SK-N-SH treated with all-trans-retinoic acid at 6 μM for 48 hours (cell line): ENCODE results near the gene PLAAT1.

Source experiments
- ATAC-seq: fragments of 200-7000 bp; cut with Tn5 transposase; 3 replicates; pipeline ENCODE4 v1.9.1; 2020; ENCODE audit warnings: mild to moderate bottlenecking, moderate library complexity
- ARNTL ChIP-seq: fragments of 450-650 bp; formaldehyde crosslinking; IDR thresholded peaks from 2 replicates; pipeline ENCODE4 v1.5.0; 2020; ENCODE audit warnings: low read depth, mild to moderate bottlenecking, moderate library complexity, borderline replicate concordance
- BACH2 ChIP-seq: fragments of 250-450 bp; sonication (Bioruptor Pico); IDR thresholded peaks from 2 replicates; pipeline ENCODE4 v1.9.0; 2021; ENCODE audit warnings: mild to moderate bottlenecking, borderline replicate concordance
- CREB5 ChIP-seq: fragments of 250-450 bp; sonication (Bioruptor Pico); IDR thresholded peaks from 2 replicates; pipeline ENCODE4 v1.5.1; 2020; ENCODE audit warnings: low read depth, mild to moderate bottlenecking, moderate library complexity
- CSDC2 ChIP-seq: fragments of 250-450 bp; sonication (Bioruptor Pico); IDR thresholded peaks from 2 replicates; pipeline ENCODE4 v1.5.0; 2020; ENCODE audit warnings: mild to moderate bottlenecking, moderate library complexity
- ESRRG ChIP-seq: fragments of 250-450 bp; sonication (Bioruptor Pico); IDR thresholded peaks from 2 replicates; pipeline ENCODE4 v1.6.1; 2021; ENCODE audit warnings: mild to moderate bottlenecking
- GLIS3 ChIP-seq: fragments of 250-450 bp; sonication (Bioruptor Pico); IDR thresholded peaks from 2 replicates; pipeline ENCODE4 v1.5.0; 2020; ENCODE audit warnings: mild to moderate bottlenecking, moderate library complexity
- ISL1 ChIP-seq: fragments of 250-450 bp; sonication (Bioruptor Pico); IDR thresholded peaks from 2 replicates; pipeline ENCODE4 v2.1.2; 2022; ENCODE audit warnings: mild to moderate bottlenecking, moderate library complexity
- OSR1 ChIP-seq: fragments of 250-450 bp; sonication (Bioruptor Pico); IDR thresholded peaks from 2 replicates; pipeline ENCODE4 v1.8.0; 2022; ENCODE audit warnings: moderate library complexity, mild to moderate bottlenecking, inconsistent platforms
- PPARA ChIP-seq: fragments of 250-450 bp; sonication (Bioruptor Pico); IDR thresholded peaks from 2 replicates; pipeline ENCODE4 v1.5.0; 2020; ENCODE audit warnings: mild to moderate bottlenecking, borderline replicate concordance
- RARB ChIP-seq: fragments of 250-450 bp; sonication (Bioruptor Pico); IDR thresholded peaks from 2 replicates; pipeline ENCODE4 v1.8.0; 2021; ENCODE audit warnings: mild to moderate bottlenecking, moderate library complexity
- SNAI2 ChIP-seq: fragments of 250-450 bp; sonication (Bioruptor Pico); IDR thresholded peaks from 2 replicates; pipeline ENCODE4 v1.5.0; 2020; ENCODE audit warnings: mild to moderate bottlenecking, moderate library complexity
- TCF4 ChIP-seq: fragments of 250-450 bp; sonication (Bioruptor Pico); IDR thresholded peaks from 2 replicates; pipeline ENCODE4 v1.8.0; 2021; ENCODE audit warnings: mild to moderate bottlenecking, moderate library complexity, borderline replicate concordance
- TOX ChIP-seq: fragments of 250-450 bp; sonication (Bioruptor Pico); IDR thresholded peaks from 2 replicates; pipeline ENCODE4 v1.8.0; 2021; ENCODE audit warnings: mild to moderate bottlenecking, moderate library complexity, borderline replicate concordance
- TSHZ2 ChIP-seq: fragments of 250-450 bp; sonication (Bioruptor Pico); IDR thresholded peaks from 2 replicates; pipeline ENCODE4 v1.5.0; 2020; ENCODE audit warnings: mild to moderate bottlenecking, moderate library complexity
- ZC3H10 ChIP-seq: fragments of 250-450 bp; sonication (Bioruptor Pico); IDR thresholded peaks from 2 replicates; pipeline ENCODE4 v1.5.1; 2021; ENCODE audit warnings: mild to moderate bottlenecking, moderate library complexity
- ZFP3 ChIP-seq: fragments of 250-450 bp; sonication (Bioruptor Pico); IDR thresholded peaks from 2 replicates; pipeline ENCODE4 v1.5.0; 2020; ENCODE audit warnings: mild to moderate bottlenecking, moderate library complexity
- ZFP30 ChIP-seq: fragments of 450-650 bp; formaldehyde crosslinking; IDR thresholded peaks from 2 replicates; pipeline ENCODE4 v1.5.0; 2022; ENCODE audit warnings: mild to moderate bottlenecking, moderate library complexity
- ZNF565 ChIP-seq: fragments of 450-650 bp; formaldehyde crosslinking; conservative IDR thresholded peaks from 2 replicates; pipeline ENCODE4 v1.5.0; 2020; ENCODE audit warnings: low read depth, mild to moderate bottlenecking, moderate library complexity
- ZNF70 ChIP-seq: fragments of 450-650 bp; formaldehyde crosslinking; IDR thresholded peaks from 2 replicates; pipeline ENCODE4 v1.5.0; 2020; ENCODE audit warnings: mild to moderate bottlenecking, moderate library complexity
- ZNF8 ChIP-seq: fragments of 450-650 bp; formaldehyde crosslinking; IDR thresholded peaks from 2 replicates; pipeline ENCODE4 v1.5.0; 2020; ENCODE audit warnings: mild to moderate bottlenecking, moderate library complexity
- TF ChIP-seq, protein P1 (sequence below): fragments of 250-450 bp; sonication (Bioruptor Pico); IDR thresholded peaks from 2 replicates; pipeline ENCODE4 v1.8.0; 2021; ENCODE audit warnings: low read depth, mild to moderate bottlenecking, moderate library complexity, borderline replicate concordance
- TF ChIP-seq, protein P2 (sequence below): fragments of 250-450 bp; sonication (Bioruptor Pico); IDR thresholded peaks from 2 replicates; pipeline ENCODE4 v1.8.0; 2020; ENCODE audit warnings: mild to moderate bottlenecking, moderate library complexity, borderline replicate concordance
- TF ChIP-seq, protein P3 (sequence below): fragments of 250-450 bp; sonication (Bioruptor Pico); IDR thresholded peaks from 2 replicates; pipeline ENCODE4 v1.5.1; 2021; ENCODE audit warnings: mild to moderate bottlenecking, moderate library complexity

PLAAT1 gene

DNA sequence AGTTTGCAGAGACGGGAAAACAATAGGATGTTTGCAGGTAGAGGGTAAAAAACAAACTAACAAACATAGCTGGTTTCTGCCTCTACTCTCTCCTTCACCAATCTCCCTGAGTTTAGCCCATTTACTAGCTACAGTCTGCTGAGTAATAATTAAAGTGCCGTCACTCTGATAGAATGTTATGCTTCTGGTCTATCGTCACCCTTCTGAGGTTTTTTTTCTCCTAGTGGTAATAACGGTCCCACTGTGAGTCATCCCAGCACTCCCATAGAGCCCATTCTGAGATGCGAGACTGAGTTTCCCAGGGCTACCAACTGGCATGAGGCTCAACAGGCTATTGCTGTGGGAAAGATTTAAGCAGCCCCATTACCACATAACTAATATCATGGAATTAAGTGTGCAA is 56.4 kb downstream of the PLAAT1 start (continued):
- TF ChIP-seq GLIS3 (CRISPR knock-in tag), result no peak
- TF ChIP-seq ZNF70 (CRISPR knock-in tag), result no peak
- TF ChIP-seq CREB5 (CRISPR knock-in tag), result no peak
- no peak for TF ChIP-seq ESRRG (CRISPR knock-in tag)
- TF ChIP-seq ZFP3 (CRISPR knock-in tag), result no peak
- no peak for TF ChIP-seq SNAI2 (CRISPR knock-in tag)
- TF ChIP-seq ISL1 (CRISPR knock-in tag), result no peak

DNA sequence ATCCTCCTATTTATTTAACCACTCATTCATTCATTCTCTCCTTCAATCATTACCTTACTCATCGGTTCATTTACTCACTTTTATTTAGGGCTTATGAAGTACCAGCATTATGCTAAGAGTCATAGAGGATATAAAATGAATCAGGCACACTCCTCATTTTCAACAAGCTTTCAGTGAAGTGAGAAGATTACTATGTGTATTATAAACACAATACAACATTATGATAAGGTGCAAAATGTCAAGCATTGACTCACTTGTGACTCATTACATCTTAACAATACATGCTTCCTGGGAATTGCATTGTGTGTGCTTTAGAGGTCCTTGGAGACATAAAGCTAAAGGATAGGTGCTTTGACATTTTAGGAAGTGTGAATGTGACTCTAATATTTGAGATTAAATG is 60.4 kb downstream of the PLAAT1 start:
- ATAC-seq, result no peak
- TF ChIP-seq ZFP3 (CRISPR knock-in tag) (no peak), TOX (no peak), ZNF70 (CRISPR knock-in tag) (no peak), ISL1 (CRISPR knock-in tag) (no peak), GLIS3 (CRISPR knock-in tag) (no peak), SNAI2 (CRISPR knock-in tag) (no peak), TSHZ2 (no peak), RARB (CRISPR knock-in tag) (no peak), BACH2 (no peak), PPARA (no peak), TCF4 (no peak), ZFP30 (CRISPR knock-in tag) (no peak), ARNTL (CRISPR knock-in tag) (no peak), OSR1 (CRISPR knock-in tag) (no peak)
- TF ChIP-seq, protein P1, sequence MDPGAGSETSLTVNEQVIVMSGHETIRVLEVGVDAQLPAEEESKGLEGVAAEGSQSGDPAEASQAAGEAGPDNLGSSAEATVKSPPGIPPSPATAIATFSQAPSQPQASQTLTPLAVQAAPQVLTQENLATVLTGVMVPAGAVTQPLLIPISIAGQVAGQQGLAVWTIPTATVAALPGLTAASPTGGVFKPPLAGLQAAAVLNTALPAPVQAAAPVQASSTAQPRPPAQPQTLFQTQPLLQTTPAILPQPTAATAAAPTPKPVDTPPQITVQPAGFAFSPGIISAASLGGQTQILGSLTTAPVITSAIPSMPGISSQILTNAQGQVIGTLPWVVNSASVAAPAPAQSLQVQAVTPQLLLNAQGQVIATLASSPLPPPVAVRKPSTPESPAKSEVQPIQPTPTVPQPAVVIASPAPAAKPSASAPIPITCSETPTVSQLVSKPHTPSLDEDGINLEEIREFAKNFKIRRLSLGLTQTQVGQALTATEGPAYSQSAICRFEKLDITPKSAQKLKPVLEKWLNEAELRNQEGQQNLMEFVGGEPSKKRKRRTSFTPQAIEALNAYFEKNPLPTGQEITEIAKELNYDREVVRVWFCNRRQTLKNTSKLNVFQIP (CRISPR knock-in tag), result no peak
- TF ChIP-seq, protein P2, sequence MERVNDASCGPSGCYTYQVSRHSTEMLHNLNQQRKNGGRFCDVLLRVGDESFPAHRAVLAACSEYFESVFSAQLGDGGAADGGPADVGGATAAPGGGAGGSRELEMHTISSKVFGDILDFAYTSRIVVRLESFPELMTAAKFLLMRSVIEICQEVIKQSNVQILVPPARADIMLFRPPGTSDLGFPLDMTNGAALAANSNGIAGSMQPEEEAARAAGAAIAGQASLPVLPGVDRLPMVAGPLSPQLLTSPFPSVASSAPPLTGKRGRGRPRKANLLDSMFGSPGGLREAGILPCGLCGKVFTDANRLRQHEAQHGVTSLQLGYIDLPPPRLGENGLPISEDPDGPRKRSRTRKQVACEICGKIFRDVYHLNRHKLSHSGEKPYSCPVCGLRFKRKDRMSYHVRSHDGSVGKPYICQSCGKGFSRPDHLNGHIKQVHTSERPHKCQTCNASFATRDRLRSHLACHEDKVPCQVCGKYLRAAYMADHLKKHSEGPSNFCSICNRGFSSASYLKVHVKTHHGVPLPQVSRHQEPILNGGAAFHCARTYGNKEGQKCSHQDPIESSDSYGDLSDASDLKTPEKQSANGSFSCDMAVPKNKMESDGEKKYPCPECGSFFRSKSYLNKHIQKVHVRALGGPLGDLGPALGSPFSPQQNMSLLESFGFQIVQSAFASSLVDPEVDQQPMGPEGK (CRISPR knock-in tag), result no peak

- no peak for TF ChIP-seq ARNTL (CRISPR knock-in tag)
- no peak for TF ChIP-seq ZFP3 (CRISPR knock-in tag)
- TF ChIP-seq RARB (CRISPR knock-in tag), result no peak
- TF ChIP-seq OSR1 (CRISPR knock-in tag), result no peak
- no peak for TF ChIP-seq TCF4
- TF ChIP-seq ZNF565 (CRISPR knock-in tag), result no peak
- TF ChIP-seq, protein P1 (CRISPR knock-in tag), result no peak
- TF ChIP-seq, protein P3, sequence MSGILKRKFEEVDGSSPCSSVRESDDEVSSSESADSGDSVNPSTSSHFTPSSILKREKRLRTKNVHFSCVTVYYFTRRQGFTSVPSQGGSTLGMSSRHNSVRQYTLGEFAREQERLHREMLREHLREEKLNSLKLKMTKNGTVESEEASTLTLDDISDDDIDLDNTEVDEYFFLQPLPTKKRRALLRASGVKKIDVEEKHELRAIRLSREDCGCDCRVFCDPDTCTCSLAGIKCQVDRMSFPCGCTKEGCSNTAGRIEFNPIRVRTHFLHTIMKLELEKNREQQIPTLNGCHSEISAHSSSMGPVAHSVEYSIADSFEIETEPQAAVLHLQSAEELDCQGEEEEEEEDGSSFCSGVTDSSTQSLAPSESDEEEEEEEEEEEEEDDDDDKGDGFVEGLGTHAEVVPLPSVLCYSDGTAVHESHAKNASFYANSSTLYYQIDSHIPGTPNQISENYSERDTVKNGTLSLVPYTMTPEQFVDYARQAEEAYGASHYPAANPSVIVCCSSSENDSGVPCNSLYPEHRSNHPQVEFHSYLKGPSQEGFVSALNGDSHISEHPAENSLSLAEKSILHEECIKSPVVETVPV, result no peak
- TF ChIP-seq PPARA, result no peak
- TF ChIP-seq ESRRG (CRISPR knock-in tag), result no peak
- TF ChIP-seq ZC3H10 (CRISPR knock-in tag), result no peak
- TF ChIP-seq SNAI2 (CRISPR knock-in tag), result no peak
- TF ChIP-seq GLIS3 (CRISPR knock-in tag), result no peak
- TF ChIP-seq ZNF8 (CRISPR knock-in tag), result no peak
- TF ChIP-seq ZNF70 (CRISPR knock-in tag), result no peak
- no peak for TF ChIP-seq CSDC2 (CRISPR knock-in tag)
- TF ChIP-seq TSHZ2, result no peak
- TF ChIP-seq ZFP30 (CRISPR knock-in tag), result no peak
- ATAC-seq, result no peak
These were observed 64.3 kb downstream of the PLAAT1 start for GRCh38 chr3:193305356-193305755.
